Endodermal cell (in vitro differentiated cells): ENCODE results near the gene FTMT. TPM values are rescaled to one million over a fixed set of nuclear protein-coding genes. Genes with fewer than 3 reads are reported as not detected.

Source experiments
- DNase-seq: peaks from one replicate; pipeline ENCODE4 v3.0.0-alpha.2; 2017
- H3K27ac ChIP-seq: 2 replicates; pipeline ENCODE4 v1.5.1; 2013; ENCODE audit warnings: mild to moderate bottlenecking, low read depth, low read length, moderate library complexity
- H3K27me3 ChIP-seq: 2 replicates; pipeline ENCODE4 v1.6.1; 2013; ENCODE audit warnings: mild to moderate bottlenecking, low read length, moderate library complexity; ENCODE audit not compliant: insufficient read depth, control insufficient read depth, poor library complexity, severe bottlenecking
- H3K36me3 ChIP-seq: 2 replicates; pipeline ENCODE4 v1.7.0; 2013; ENCODE audit warnings: mild to moderate bottlenecking, low read length, moderate library complexity; ENCODE audit not compliant: control insufficient read depth, insufficient read depth
- H3K4me1 ChIP-seq: one replicate; pipeline ENCODE4 v1.7.0; 2013; ENCODE audit warnings: low read length; ENCODE audit not compliant: control insufficient read depth, insufficient read depth
- H3K4me3 ChIP-seq: 2 replicates; pipeline ENCODE4 v1.5.1; 2013; ENCODE audit warnings: mild to moderate bottlenecking, low read length, moderate library complexity
- H3K9ac ChIP-seq: 2 replicates; pipeline ENCODE4 v1.6.1; 2013; ENCODE audit warnings: mild to moderate bottlenecking, low read length, moderate library complexity; ENCODE audit not compliant: poor library complexity, severe bottlenecking; ENCODE audit errors: extremely low read depth
- H3K9me3 ChIP-seq: 2 replicates; pipeline ENCODE4 v1.6.1; 2013; ENCODE audit warnings: mild to moderate bottlenecking, low read length, moderate library complexity; ENCODE audit not compliant: control insufficient read depth
- H3K27ac Mint-ChIP-seq: 2 replicates; pipeline ENCODE4 v1.8.0; 2020; ENCODE audit warnings: mixed read lengths
- H3K27me3 Mint-ChIP-seq: 2 replicates; pipeline ENCODE4 v1.8.0; 2021; ENCODE audit warnings: mild to moderate bottlenecking, mixed read lengths; ENCODE audit not compliant: insufficient read depth
- H3K36me3 Mint-ChIP-seq: 2 replicates; pipeline ENCODE4 v1.8.0; 2020; ENCODE audit warnings: low read depth, mixed read lengths
- H3K4me1 Mint-ChIP-seq: 2 replicates; pipeline ENCODE4 v1.8.0; 2020; ENCODE audit warnings: mixed read lengths
- H3K4me3 Mint-ChIP-seq: 2 replicates; pipeline ENCODE4 v1.8.0; 2020; ENCODE audit warnings: mild to moderate bottlenecking, moderate library complexity, mixed read lengths
- H3K9me3 Mint-ChIP-seq: 2 replicates; pipeline ENCODE4 v1.8.0; 2020; ENCODE audit warnings: mild to moderate bottlenecking, mixed read lengths
- WGBS, 2 experiments: methylation state at CpG; one replicate each; pipeline versions ENCODE4 v1.1.5 to v1.1.7; 2013; ENCODE audit warnings: missing lambda C conversion rate in 2 of 2, mixed read lengths in 1 of 2; ENCODE audit not compliant: insufficient coverage in 1 of 2, insufficient read length in 1 of 2; 5-methylcytosine and 5-hydroxymethylcytosine counted together
- total RNA-seq, 2 donors: library from RNA; stranded (reverse); fragmentation: NEBNext Ultra II Directional in 1 of 2; extraction: Animal tissue kit (Norgen Biotek cat#: 25700) in 1 of 2; gene quantifications; 2 replicates in 1 of 2; 3 replicates in 1 of 2; pipeline ENCODE4 v1.2.1, GENCODE V29; 2021
- TF ChIP-seq, protein P1 (sequence below): fragments of 200-600 bp; sonication (generic); conservative IDR thresholded peaks from 2 replicates; pipeline ENCODE4 v1.5.0; 2021; ENCODE audit warnings: antibody characterized with exemption, mild to moderate bottlenecking

The FTMT gene
- total RNA-seq, 2 donors from 2014 or later = not detected

DNA sequence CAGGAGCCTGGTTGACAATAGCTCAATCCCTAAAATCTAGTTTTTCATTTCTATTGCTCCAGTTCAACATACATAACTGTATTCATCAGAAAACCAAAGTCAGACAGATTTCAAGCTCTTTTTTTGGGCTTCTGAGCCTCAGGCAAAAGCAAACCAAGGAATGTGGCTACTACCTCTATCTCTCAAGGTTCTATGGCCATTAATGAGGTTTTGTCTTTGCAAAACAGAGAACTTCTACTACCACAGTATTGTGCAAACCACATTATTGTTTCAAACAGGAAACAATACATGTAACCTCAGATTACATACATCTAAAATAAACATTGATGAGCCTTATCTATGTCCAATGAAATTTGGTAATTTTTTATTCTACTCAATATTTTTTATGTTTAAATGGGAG is 35.5 kb upstream of the FTMT start:
- Mint-ChIP-seq H3K4me3 (no peak overlapping the region), H3K27ac (no peak overlapping the region), H3K4me1 (peaks cover 4% of the 10 kb centered on the region), H3K36me3 (no peaks in the 10 kb centered on the region), H3K9me3 (no peaks in the 10 kb centered on the region), H3K27me3 (no peaks in the 10 kb centered on the region)
- H3K4me3 ChIP-seq = no peak overlapping the region
- H3K9me3 ChIP-seq = no peaks in the 10 kb centered on the region
- no peaks in the 10 kb centered on the region for H3K27me3 ChIP-seq
- H3K27ac ChIP-seq = no peak overlapping the region
- H3K4me1 ChIP-seq = no peaks in the 10 kb centered on the region
- DNase-seq = no peak
- no peaks in the 10 kb centered on the region for H3K36me3 ChIP-seq
- H3K9ac ChIP-seq = no peak overlapping the region
- TF ChIP-seq, protein P1, sequence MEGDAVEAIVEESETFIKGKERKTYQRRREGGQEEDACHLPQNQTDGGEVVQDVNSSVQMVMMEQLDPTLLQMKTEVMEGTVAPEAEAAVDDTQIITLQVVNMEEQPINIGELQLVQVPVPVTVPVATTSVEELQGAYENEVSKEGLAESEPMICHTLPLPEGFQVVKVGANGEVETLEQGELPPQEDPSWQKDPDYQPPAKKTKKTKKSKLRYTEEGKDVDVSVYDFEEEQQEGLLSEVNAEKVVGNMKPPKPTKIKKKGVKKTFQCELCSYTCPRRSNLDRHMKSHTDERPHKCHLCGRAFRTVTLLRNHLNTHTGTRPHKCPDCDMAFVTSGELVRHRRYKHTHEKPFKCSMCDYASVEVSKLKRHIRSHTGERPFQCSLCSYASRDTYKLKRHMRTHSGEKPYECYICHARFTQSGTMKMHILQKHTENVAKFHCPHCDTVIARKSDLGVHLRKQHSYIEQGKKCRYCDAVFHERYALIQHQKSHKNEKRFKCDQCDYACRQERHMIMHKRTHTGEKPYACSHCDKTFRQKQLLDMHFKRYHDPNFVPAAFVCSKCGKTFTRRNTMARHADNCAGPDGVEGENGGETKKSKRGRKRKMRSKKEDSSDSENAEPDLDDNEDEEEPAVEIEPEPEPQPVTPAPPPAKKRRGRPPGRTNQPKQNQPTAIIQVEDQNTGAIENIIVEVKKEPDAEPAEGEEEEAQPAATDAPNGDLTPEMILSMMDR = no peak

DNA sequence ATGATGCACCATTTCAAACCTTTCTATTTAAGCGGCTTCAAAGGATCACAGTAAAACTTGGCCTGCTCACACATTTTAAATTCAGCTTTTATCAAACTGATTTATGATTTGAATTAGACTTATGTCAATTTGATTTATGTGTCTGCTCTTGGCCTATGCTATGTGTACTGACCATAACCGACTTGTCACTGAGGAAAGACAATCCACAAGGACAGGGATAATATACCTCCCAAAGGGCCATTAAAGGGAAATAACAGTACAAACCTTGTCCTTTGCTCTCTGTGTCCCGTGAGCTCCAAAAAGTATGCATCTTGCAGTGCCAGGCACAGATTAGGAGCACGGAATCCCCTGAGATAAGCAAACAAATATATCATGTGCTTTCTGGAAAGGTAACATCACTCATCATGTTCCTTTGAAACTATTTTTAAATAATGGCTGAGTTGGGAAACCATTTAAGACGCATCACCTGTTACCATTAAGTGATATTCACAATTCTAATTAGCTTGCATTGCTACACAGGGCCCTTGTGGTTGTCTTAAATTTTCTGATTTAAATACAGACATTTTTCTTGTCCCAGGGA is 31.9 kb upstream of the FTMT start:
- Histone ChIP-seq H3K9me3 (peaks cover 5% of the 10 kb centered on the region), H3K27me3 (no peaks in the 10 kb centered on the region), H3K27ac (no peak overlapping the region), H3K36me3 (no peaks in the 10 kb centered on the region), H3K4me1 (no peaks in the 10 kb centered on the region), H3K4me3 (no peak overlapping the region), H3K9ac (no peak overlapping the region)
- no peak for DNase-seq
- H3K9me3 Mint-ChIP-seq = peaks cover 9% of the 10 kb centered on the region
- H3K27ac Mint-ChIP-seq = no peak overlapping the region
- H3K36me3 Mint-ChIP-seq = no peaks in the 10 kb centered on the region
- TF ChIP-seq, protein P1 = no peak
- no peaks in the 10 kb centered on the region for H3K27me3 Mint-ChIP-seq
- no peak overlapping the region for H3K4me3 Mint-ChIP-seq
- 92 to 96% methylated on average over 2 to 5 of the region's 5 CpGs for WGBS, 2 experiments
- peaks cover 4% of the 10 kb centered on the region for H3K4me1 Mint-ChIP-seq

DNA sequence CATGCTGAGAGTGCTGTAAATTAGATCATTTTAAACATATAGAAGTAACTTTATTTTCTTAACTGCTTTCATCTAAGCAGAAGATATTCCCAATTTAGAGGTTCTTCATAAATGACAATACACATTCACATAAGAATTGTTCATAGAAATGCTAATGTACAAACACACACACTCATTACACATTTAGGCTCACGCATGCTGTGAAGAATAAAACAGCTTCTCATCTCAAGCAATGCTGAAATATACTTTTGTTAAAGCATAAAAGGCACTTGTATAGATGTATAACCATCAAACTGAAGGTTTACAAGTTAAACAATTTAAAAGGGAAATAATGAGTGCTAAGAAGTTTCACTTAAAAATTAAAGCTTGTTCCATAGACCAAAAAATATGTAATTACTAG is 18.1 kb upstream of the FTMT start:
- H3K36me3 Mint-ChIP-seq = no peaks in the 10 kb centered on the region
- H3K36me3 ChIP-seq = no peaks in the 10 kb centered on the region
- no peak overlapping the region for H3K27ac Mint-ChIP-seq
- no peaks in the 10 kb centered on the region for H3K4me1 ChIP-seq
- no peak overlapping the region for H3K4me3 ChIP-seq
- H3K4me1 Mint-ChIP-seq = no peaks in the 10 kb centered on the region
- WGBS, 2 experiments = 78% methylated on average over 1 of the region's 1 CpG; no CpG with 5 or more reads in 1 of the 2 experiments
- no peak overlapping the region for H3K9ac ChIP-seq
- peaks cover 7% of the 10 kb centered on the region for H3K9me3 Mint-ChIP-seq
- TF ChIP-seq, protein P1 = no peak
- H3K27me3 Mint-ChIP-seq = peaks cover 8% of the 10 kb centered on the region
- H3K27me3 ChIP-seq = no peaks in the 10 kb centered on the region
- H3K9me3 ChIP-seq = no peaks in the 10 kb centered on the region
- no peak overlapping the region for H3K4me3 Mint-ChIP-seq
- H3K27ac ChIP-seq = peak overlapping the region; percentile 74
- no peak for DNase-seq
